MM.1S (cell line): ENCODE data around the gene LRRC32.

Source experiments
- DNase-seq: peaks from one replicate; pipeline ENCODE4 v3.0.0-alpha.2; 2015
- H2AFZ ChIP-seq: fragments of 300-600 bp; sonication (generic); 2 replicates; pipeline ENCODE4 v1.6.0; 2016; ENCODE audit warnings: antibody characterized with exemption, low read length
- H3F3A ChIP-seq: fragments of 300-600 bp; sonication (generic); 2 replicates; pipeline ENCODE4 v1.6.1; 2016; ENCODE audit warnings: mild to moderate bottlenecking, antibody characterized with exemption, low read length, moderate library complexity, mixed read lengths; ENCODE audit not compliant: insufficient read depth
- H3K27ac ChIP-seq: fragments of 300-600 bp; sonication (generic); 2 replicates; pipeline ENCODE4 v1.5.1; 2016; ENCODE audit warnings: mild to moderate bottlenecking, low read length
- H3K27me3 ChIP-seq: fragments of 300-600 bp; sonication (generic); replicated peaks from 2 replicates; pipeline ENCODE4 v1.6.0; 2016; ENCODE audit warnings: low read length; ENCODE audit not compliant: insufficient read depth
- H3K36me3 ChIP-seq: fragments of 300-600 bp; sonication (generic); replicated peaks from 2 replicates; pipeline ENCODE4 v1.6.1; 2016; ENCODE audit warnings: mild to moderate bottlenecking, low read length, mixed read lengths; ENCODE audit not compliant: insufficient read depth
- H3K4me1 ChIP-seq: fragments of 300-600 bp; sonication (generic); 2 replicates; pipeline ENCODE4 v1.6.1; 2016; ENCODE audit warnings: low read length, mixed read lengths
- H3K4me2 ChIP-seq: fragments of 300-600 bp; sonication (generic); 2 replicates; pipeline ENCODE4 v1.6.0; 2016; ENCODE audit warnings: low read depth, low read length
- H3K4me3 ChIP-seq: fragments of 300-600 bp; sonication (generic); 2 replicates; pipeline ENCODE4 v1.5.1; 2016; ENCODE audit warnings: low read length, mixed read lengths
- H3K79me2 ChIP-seq: fragments of 300-600 bp; sonication (generic); 2 replicates; pipeline ENCODE4 v1.6.1; 2016; ENCODE audit warnings: mixed run types, low read length, mixed read lengths
- H3K9ac ChIP-seq: fragments of 300-600 bp; sonication (generic); 2 replicates; pipeline ENCODE4 v1.6.1; 2016; ENCODE audit warnings: low read length, mixed read lengths
- H3K9me2 ChIP-seq: fragments of 300-600 bp; sonication (generic); replicated peaks from 2 replicates; pipeline ENCODE4 v1.6.1; 2016; ENCODE audit warnings: mild to moderate bottlenecking, low read length, mixed read lengths; ENCODE audit not compliant: insufficient read depth
- H3K9me3 ChIP-seq: fragments of 300-600 bp; sonication (generic); replicated peaks from 2 replicates; pipeline ENCODE4 v1.6.1; 2016; ENCODE audit warnings: mild to moderate bottlenecking, low read length, mixed read lengths; ENCODE audit not compliant: insufficient read depth
- H4K20me1 ChIP-seq: fragments of 300-600 bp; sonication (generic); 2 replicates; pipeline ENCODE4 v1.6.1; 2016; ENCODE audit warnings: mild to moderate bottlenecking, low read length, moderate library complexity, mixed read lengths; ENCODE audit not compliant: insufficient read depth
- EZH2 ChIP-seq: fragments of 300-600 bp; sonication (generic); optimal IDR thresholded peaks from 2 replicates; pipeline ENCODE3; 2017; ENCODE audit warnings: low read depth, mild to moderate bottlenecking, antibody characterized with exemption, low read length, mixed read lengths
- EZH2phosphoT487 ChIP-seq: fragments of 300-600 bp; sonication (generic); IDR thresholded peaks from 2 replicates; pipeline ENCODE4 v1.6.1; 2018; ENCODE audit warnings: antibody characterized with exemption, low read length
- TF ChIP-seq, protein P1 (sequence below): fragments of 300-600 bp; sonication (generic); IDR thresholded peaks from 2 replicates; pipeline ENCODE4 v1.5.1; 2016; ENCODE audit warnings: antibody characterized with exemption, low read length, mixed read lengths

The LRRC32 gene

DNA sequence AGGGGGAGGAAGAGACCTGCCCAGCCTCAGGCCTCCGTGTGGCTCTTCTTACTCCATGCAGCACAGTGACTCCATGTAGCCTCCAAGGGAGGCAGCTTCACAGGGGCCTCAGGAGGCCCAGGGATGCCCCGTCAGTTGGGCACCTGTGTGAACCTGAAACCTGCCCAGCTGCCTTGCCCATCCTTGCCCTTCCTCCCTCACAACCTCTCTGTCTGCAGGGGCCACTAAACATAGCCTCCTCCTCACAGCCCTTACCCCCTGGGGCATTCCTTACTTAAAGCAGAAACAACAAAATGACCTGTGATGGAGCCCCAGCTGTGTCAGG is 7.1 kb downstream of the LRRC32 start:
- Histone ChIP-seq H3K27me3 (peaks cover 13% of the 10 kb centered on the region; the same call in 1 of the 2 replicates), H3K9me3 (no peaks in the 10 kb centered on the region), H3K4me2 (no peak overlapping the region), H3K27ac (no peak overlapping the region), H3K9ac (no peak overlapping the region), H3K36me3 (no peaks in the 10 kb centered on the region), H3F3A (no peaks in the 10 kb centered on the region), H4K20me1 (no peaks in the 10 kb centered on the region), H3K9me2 (no peaks in the 10 kb centered on the region), H3K79me2 (no peaks in the 10 kb centered on the region), H3K4me1 (peaks cover 5% of the 10 kb centered on the region; the same call in 1 of the 2 replicates), H3K4me3 (no peak overlapping the region), H2AFZ (no peak overlapping the region)
- TF ChIP-seq, protein P1, sequence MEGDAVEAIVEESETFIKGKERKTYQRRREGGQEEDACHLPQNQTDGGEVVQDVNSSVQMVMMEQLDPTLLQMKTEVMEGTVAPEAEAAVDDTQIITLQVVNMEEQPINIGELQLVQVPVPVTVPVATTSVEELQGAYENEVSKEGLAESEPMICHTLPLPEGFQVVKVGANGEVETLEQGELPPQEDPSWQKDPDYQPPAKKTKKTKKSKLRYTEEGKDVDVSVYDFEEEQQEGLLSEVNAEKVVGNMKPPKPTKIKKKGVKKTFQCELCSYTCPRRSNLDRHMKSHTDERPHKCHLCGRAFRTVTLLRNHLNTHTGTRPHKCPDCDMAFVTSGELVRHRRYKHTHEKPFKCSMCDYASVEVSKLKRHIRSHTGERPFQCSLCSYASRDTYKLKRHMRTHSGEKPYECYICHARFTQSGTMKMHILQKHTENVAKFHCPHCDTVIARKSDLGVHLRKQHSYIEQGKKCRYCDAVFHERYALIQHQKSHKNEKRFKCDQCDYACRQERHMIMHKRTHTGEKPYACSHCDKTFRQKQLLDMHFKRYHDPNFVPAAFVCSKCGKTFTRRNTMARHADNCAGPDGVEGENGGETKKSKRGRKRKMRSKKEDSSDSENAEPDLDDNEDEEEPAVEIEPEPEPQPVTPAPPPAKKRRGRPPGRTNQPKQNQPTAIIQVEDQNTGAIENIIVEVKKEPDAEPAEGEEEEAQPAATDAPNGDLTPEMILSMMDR, result no peak
- TF ChIP-seq EZH2phosphoT487 (no peak), EZH2 (no peak)
- DNase-seq, result no peak

DNA sequence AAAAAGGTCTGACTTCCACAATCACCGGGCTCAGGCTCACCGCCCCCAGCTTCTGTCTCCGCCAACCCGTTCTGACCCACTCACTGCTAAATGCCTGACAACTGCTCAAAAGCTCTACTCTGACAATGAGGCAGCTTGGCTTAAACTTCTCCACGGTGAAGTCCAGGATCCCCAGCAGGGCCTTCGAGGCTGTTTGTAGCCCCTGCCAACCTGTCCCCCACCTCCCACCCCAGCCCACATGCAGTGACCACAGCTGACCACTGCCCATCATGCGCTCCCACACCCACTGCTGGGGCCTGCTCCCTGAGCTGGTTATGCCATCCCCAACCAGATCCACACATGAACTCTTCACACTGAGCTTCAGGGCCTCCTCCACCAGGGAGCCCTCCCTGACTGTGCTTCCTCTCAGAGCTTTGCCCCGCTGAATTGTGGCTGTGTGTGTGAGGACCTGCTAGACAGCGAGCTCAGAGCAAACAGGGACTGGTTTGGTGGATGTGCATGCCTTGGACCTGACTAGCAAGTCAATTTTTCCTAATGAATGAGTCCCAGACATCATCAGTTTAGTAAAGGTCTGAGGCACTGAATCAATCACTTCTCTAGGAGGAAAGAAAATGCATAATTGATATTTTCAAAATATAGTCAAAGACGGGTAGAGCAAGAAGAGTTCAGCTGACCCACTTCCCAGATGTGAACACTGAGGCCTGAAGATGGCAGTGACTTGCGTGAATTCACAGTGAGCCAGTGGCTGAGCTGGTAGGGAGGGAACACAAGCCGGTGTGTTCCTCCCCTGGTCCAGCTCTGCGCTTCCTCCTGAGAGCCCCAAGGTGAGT is 7.7 kb downstream of the LRRC32 start:
- Histone ChIP-seq H4K20me1 (no peaks in the 10 kb centered on the region), H3K9me3 (no peaks in the 10 kb centered on the region), H3K27ac (no peak overlapping the region), H3K9ac (no peak overlapping the region), H3K4me1 (peaks cover 5% of the 10 kb centered on the region; the same call in 1 of the 2 replicates), H3K9me2 (no peaks in the 10 kb centered on the region), H2AFZ (no peak overlapping the region), H3K27me3 (0 out of 2 replicates have a peak, but pooled peaks cover 10% of the 10 kb centered on the region), H3K4me3 (no peak overlapping the region), H3K79me2 (no peaks in the 10 kb centered on the region), H3F3A (no peaks in the 10 kb centered on the region), H3K4me2 (no peak overlapping the region), H3K36me3 (no peaks in the 10 kb centered on the region)
- no peak for TF ChIP-seq EZH2phosphoT487
- no peak for TF ChIP-seq EZH2
- TF ChIP-seq, protein P1, result no peak
- DNase-seq, result no peak

DNA sequence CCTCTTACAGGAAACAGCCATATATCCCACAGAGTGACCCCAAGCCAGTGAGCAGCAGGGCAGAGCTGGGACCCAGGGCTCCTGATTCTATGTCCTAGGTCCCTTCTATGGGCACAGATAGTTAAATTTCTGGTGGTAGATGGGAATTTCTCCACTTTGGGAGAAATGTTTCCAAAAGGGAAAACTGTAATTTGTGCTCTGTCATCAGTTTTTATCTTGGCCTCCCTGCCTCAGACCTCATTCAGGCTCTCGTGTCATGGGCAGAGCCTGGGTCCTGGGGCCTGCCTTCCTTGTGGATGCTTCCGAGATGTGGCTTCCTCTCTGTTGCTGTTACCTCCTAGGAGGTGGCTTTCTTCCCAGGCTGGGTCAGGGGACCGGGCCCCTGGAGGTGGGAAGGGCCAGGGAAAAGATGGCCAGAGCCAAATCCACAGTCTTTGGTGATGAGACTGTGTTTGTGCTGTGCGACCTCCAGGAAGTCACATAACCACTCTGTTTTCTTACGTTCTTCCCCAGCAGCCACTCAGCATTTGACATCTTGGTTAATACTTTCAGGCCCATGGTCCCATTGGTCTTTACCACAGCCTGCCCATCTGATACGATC is 8.6 kb downstream of the LRRC32 start:
- TF ChIP-seq EZH2phosphoT487 (no peak), EZH2 (no peak)
- Histone ChIP-seq H3K9me2 (no peaks in the 10 kb centered on the region), H3K4me3 (no peak overlapping the region), H3F3A (no peaks in the 10 kb centered on the region), H3K79me2 (no peaks in the 10 kb centered on the region), H2AFZ (no peak overlapping the region), H3K36me3 (no peaks in the 10 kb centered on the region), H3K4me1 (peaks cover 5% of the 10 kb centered on the region; the same call in 1 of the 2 replicates), H3K27ac (no peak overlapping the region), H3K9me3 (no peaks in the 10 kb centered on the region), H3K9ac (no peak overlapping the region), H3K27me3 (0 out of 2 replicates have a peak, but pooled peaks cover 10% of the 10 kb centered on the region), H4K20me1 (no peaks in the 10 kb centered on the region), H3K4me2 (no peak overlapping the region)
- no peak for DNase-seq
